B cell (primary cell): ENCODE results near the gene RASGRP4. TPM values are rescaled to one million over a fixed set of nuclear protein-coding genes. Genes with fewer than 3 reads are reported as not detected.
"Not testable (repeated sequence)": the region's sequence is repeated elsewhere in the genome, so short reads cannot be mapped to it uniquely, and the experiment has no call there.

Experiments used
- ATAC-seq: fragments of 200-7000 bp; cut with Tn5 transposase; one replicate; pipeline ENCODE4 v1.10.0; 2021; ENCODE audit warnings: low read depth, mild to moderate bottlenecking, moderate number of reproducible peaks, moderate library complexity
- CTCF ChIA-PET: fragments of 350-600 bp; sonication (Branson Sonifier 250); formaldehyde crosslinking; loops from one replicate; lab custom pipeline; 2021; ENCODE audit warnings: antibody characterized with exemption, inconsistent platforms; lab: Charles Lee
- POLR2A ChIA-PET: fragments of 350-600 bp; sonication (Branson Sonifier 250); formaldehyde crosslinking; loops from one replicate; lab custom pipeline; 2021; ENCODE audit warnings: antibody characterized with exemption; lab: Charles Lee
- DNase-seq: peaks from one replicate; pipeline ENCODE4 v3.0.0; 2013
- H2AFZ ChIP-seq: 2 replicates; pipeline ENCODE4 v1.6.1; 2012; ENCODE audit warnings: mild to moderate bottlenecking, low read depth, low read length; ENCODE audit not compliant: insufficient read depth, poor library complexity, severe bottlenecking
- H3K27ac ChIP-seq, 2 donors: 1 replicate in 1 of 2; 2 replicates in 1 of 2; pipeline ENCODE4 v1.5.1; 2012 to 2013; ENCODE audit warnings: low read length in 2 of 2, mild to moderate bottlenecking in 2 of 2, moderate library complexity in 1 of 2
- H3K27me3 ChIP-seq, 4 experiments: fragments of 200-600 bp in 1 of 4; sonication (generic) in 1 of 4; replicated peaks in 1 of 4; 1 replicate in 2 of 4; 2 replicates in 2 of 4; pipeline versions ENCODE4 v1.6.1 to v1.7.0; 2013 to 2016; ENCODE audit warnings: low read length in 3 of 4, mild to moderate bottlenecking in 2 of 4, mixed read lengths in 1 of 4, moderate library complexity in 1 of 4; ENCODE audit not compliant: insufficient read depth in 4 of 4, control insufficient read depth in 3 of 4; ENCODE audit errors: control extremely low read depth in 1 of 4
- H3K36me3 ChIP-seq, 2 experiments: replicated peaks in 1 of 2; 1 replicate in 1 of 2; 2 replicates in 1 of 2; pipeline versions ENCODE4 v1.6.1 to v1.7.1; 2013; ENCODE audit warnings: low read length in 1 of 2; ENCODE audit not compliant: insufficient read depth in 2 of 2, control insufficient read depth in 1 of 2; ENCODE audit errors: control extremely low read depth in 1 of 2, extremely low read depth in 1 of 2
- H3K4me1 ChIP-seq, 2 donors: fragments of 200-600 bp in 1 of 2; sonication (generic) in 1 of 2; 1 replicate in 1 of 2; 2 replicates in 1 of 2; pipeline versions ENCODE4 v1.5.1 to v1.6.1; 2013 to 2017; ENCODE audit warnings: low read length in 2 of 2; ENCODE audit not compliant: control insufficient read depth in 2 of 2, insufficient read depth in 2 of 2
- H3K4me2 ChIP-seq: replicated peaks from 2 replicates; pipeline ENCODE3; 2012; ENCODE audit warnings: mild to moderate bottlenecking, low read depth, low read length; ENCODE audit not compliant: poor library complexity, severe bottlenecking
- H3K4me3 ChIP-seq, 5 experiments: fragments of 200-600 bp in 1 of 5; sonication (generic) in 1 of 5; 1 replicate in 3 of 5; 2 replicates in 2 of 5; pipeline versions ENCODE4 v1.5.1 to v1.7.0; 2011 to 2016; ENCODE audit warnings: low read length in 4 of 5, mild to moderate bottlenecking in 4 of 5, low read depth in 2 of 5, control low read depth in 1 of 5, moderate library complexity in 1 of 5; ENCODE audit not compliant: insufficient read depth in 1 of 5; ENCODE audit errors: control extremely low read depth in 1 of 5, extremely low read depth in 1 of 5
- H3K79me2 ChIP-seq: fragments of 200-600 bp; sonication (generic); one replicate; pipeline ENCODE4 v1.6.0; 2016; ENCODE audit warnings: low read length; ENCODE audit not compliant: control insufficient read depth, insufficient read depth
- H3K9ac ChIP-seq: fragments of 200-600 bp; sonication (generic); 2 replicates; pipeline ENCODE4 v1.6.1; 2017; ENCODE audit warnings: mild to moderate bottlenecking, low read length, moderate library complexity
- H3K9me3 ChIP-seq, 3 donors: one replicate each; pipeline versions ENCODE4 v1.6.1 to v1.7.1; 2013; ENCODE audit warnings: low read length in 2 of 3; ENCODE audit not compliant: control insufficient read depth in 2 of 3, insufficient read depth in 1 of 3; ENCODE audit errors: control extremely low read depth in 1 of 3
- H4K20me1 ChIP-seq: 2 replicates; pipeline ENCODE4 v1.6.0; 2012; ENCODE audit warnings: mild to moderate bottlenecking, low read length; ENCODE audit not compliant: insufficient read depth, control insufficient read depth, poor library complexity, severe bottlenecking
- H3K27ac Mint-ChIP-seq: one replicate; pipeline ENCODE4 v1.8.0; 2021; ENCODE audit warnings: mixed read lengths
- H3K27me3 Mint-ChIP-seq: one replicate; pipeline ENCODE4 v1.8.0; 2021; ENCODE audit warnings: mixed read lengths
- H3K4me1 Mint-ChIP-seq: one replicate; pipeline ENCODE4 v1.8.0; 2021; ENCODE audit warnings: mixed read lengths
- H3K4me3 Mint-ChIP-seq: one replicate; pipeline ENCODE4 v1.8.0; 2021; ENCODE audit warnings: mixed read lengths
- H3K9me3 Mint-ChIP-seq: one replicate; pipeline ENCODE4 v1.8.0; 2022; ENCODE audit warnings: mixed read lengths; ENCODE audit not compliant: insufficient read depth
- EZH2 ChIP-seq: IDR thresholded peaks from 2 replicates; pipeline ENCODE4 v1.6.1; 2012; ENCODE audit warnings: borderline replicate concordance, low read depth, mild to moderate bottlenecking, moderate library complexity, low read length; ENCODE audit not compliant: insufficient read depth, poor library complexity, severe bottlenecking
- WGBS: methylation state at CpG from one replicate; pipeline ENCODE4 v1.1.5; 2013; ENCODE audit warnings: missing lambda C conversion rate; ENCODE audit not compliant: insufficient coverage; 5-methylcytosine and 5-hydroxymethylcytosine counted together
- intact Hi-C: fragments of 100-400 bp; cut with micrococcal nuclease; formaldehyde crosslinking; loops from one replicate; pipeline ENCODE4 v1.10.0; 2022
- polyA plus RNA-seq: library from polyadenylated mRNA; depleted of rRNA; stranded (reverse); fragments of >200 nt; gene quantifications from 2 replicates; pipeline ENCODE4 v1.2.3, GENCODE V29; 2012
- total RNA-seq, 2 donors: library from RNA; stranded (reverse); fragments of 120-200 nt in 1 of 2; gene quantifications; 1 replicate in 1 of 2; 2 replicates in 1 of 2; pipeline versions ENCODE4 v1.2.3 to v1.2.4, GENCODE V29; 2013 to 2022
- TF ChIP-seq, protein P1 (sequence below): fragments of 200-600 bp; IDR thresholded peaks from one replicate; pipeline ENCODE4 v1.8.0; 2022; ENCODE audit warnings: antibody characterized with exemption, mild to moderate bottlenecking

The RASGRP4 gene
- total and polyA plus RNA-seq, 2 donors (not counting 1 experiment from before 2014, with no cell fraction given), result 0.20 to 0.98 TPM

DNA sequence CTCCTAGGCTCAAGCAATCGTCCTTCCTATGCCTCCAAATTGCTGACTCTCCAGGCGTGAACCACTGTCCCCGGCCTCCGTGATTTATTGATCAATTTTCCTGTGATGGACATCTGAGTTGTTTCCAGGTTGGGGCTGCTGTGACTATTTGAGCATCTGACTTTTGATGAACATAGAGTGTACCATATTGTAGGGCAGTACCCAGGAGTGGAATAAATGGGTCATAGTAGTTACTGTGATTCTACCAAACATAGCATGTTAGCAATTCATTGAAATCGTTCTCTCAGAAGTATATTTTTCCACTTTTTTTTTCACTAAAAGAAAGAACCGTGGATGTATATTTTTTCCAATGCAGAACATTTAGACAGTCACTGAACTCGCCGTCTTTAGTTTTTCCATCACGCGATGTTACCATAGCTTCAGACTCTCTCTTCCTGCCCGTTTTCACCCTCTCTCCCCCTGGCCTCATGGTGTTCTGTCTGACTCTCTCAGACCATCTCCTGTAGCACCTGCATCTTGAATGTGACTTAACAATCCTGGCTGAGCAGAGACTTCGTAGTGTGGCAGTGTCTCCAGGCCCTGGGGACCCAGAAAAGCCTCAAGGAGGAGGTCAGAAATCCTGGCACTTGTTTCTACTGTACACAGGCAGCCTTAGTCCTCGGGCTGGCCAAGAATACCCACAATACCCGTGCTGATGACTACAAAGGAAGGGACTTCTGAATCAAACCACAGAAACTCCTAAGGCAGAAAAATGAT, 3.2 kb upstream of the RASGRP4 start:
- DNase-seq, result no peak
- POLR2A ChIA-PET, result no interaction called here
- Histone ChIP-seq H3K27me3 (peaks cover 0 to 14% (median 3%) of the 10 kb centered on the region in 4 experiments), H4K20me1 (no peaks in the 10 kb centered on the region), H2AFZ (no peak overlapping the region), H3K4me1 (peaks cover 19 to 27% of the 10 kb centered on the region in 2 donors), H3K4me2 (no peak overlapping the region), H3K9ac (no peak overlapping the region), H3K79me2 (no peaks in the 10 kb centered on the region), H3K4me3 (no peak overlapping the region), H3K27ac (no peak overlapping the region), H3K36me3 (no peaks in the 10 kb centered on the region), H3K9me3 (peaks cover 0 to 3% (median 0%) of the 10 kb centered on the region in 3 donors)
- H3K27me3 Mint-ChIP-seq, result peaks cover 18% of the 10 kb centered on the region
- no peak overlapping the region for H3K4me3 Mint-ChIP-seq
- no peak for TF ChIP-seq EZH2
- TF ChIP-seq, protein P1, sequence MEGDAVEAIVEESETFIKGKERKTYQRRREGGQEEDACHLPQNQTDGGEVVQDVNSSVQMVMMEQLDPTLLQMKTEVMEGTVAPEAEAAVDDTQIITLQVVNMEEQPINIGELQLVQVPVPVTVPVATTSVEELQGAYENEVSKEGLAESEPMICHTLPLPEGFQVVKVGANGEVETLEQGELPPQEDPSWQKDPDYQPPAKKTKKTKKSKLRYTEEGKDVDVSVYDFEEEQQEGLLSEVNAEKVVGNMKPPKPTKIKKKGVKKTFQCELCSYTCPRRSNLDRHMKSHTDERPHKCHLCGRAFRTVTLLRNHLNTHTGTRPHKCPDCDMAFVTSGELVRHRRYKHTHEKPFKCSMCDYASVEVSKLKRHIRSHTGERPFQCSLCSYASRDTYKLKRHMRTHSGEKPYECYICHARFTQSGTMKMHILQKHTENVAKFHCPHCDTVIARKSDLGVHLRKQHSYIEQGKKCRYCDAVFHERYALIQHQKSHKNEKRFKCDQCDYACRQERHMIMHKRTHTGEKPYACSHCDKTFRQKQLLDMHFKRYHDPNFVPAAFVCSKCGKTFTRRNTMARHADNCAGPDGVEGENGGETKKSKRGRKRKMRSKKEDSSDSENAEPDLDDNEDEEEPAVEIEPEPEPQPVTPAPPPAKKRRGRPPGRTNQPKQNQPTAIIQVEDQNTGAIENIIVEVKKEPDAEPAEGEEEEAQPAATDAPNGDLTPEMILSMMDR, result no peak
- no peak for ATAC-seq
- intact Hi-C loops, result no loop called here
- 57% methylated on average over 9 of the region's 14 CpGs for WGBS
- H3K9me3 Mint-ChIP-seq, result no peaks in the 10 kb centered on the region
- CTCF ChIA-PET, result interaction anchor here (1.5 kb wide), 1 partner anchor 26 kb away, joined by 5 read pairs; the partner anchor contains the start of gene FAM98C
- no peak overlapping the region for H3K27ac Mint-ChIP-seq
- peaks cover 34% of the 10 kb centered on the region for H3K4me1 Mint-ChIP-seq

DNA sequence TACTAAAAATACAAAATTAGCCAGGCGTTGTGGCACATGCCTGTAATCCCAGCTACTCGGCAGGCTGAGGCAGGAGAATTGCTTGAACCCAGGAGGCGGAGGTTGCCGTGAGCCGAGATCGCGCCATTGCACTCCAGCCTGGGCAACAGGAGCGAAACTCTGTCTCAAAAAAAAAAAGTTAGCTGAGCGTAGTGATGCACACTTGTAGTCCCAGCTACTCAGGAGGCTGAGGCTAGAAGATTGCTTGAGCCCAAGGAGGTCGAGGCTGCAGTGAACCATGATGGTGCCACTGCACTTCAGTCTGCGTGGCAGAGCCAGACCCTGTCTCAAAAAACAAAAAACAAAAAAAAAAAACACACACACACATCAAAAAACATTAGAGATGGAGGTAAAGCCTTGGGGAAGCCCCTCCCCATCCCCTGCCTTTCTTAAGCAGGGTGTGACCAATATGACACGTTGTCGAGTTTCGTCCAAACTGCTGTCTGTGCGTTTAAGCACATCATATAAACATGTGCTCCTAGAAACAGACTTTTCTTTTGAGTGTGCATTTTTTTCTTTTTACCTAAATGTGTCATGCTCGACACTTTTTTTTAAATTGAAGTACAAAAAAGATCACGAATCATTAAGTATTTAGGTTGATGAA, 1.1 kb upstream of the RASGRP4 start:
- CTCF ChIA-PET, result interaction anchor here (1.1 kb wide), 1 partner anchor 23 kb away, joined by 3 read pairs; no protein-coding TSS in a partner anchor
- intact Hi-C loops, result not testable (repeated sequence)
- peak overlapping the region; percentile 64 for H3K4me3 Mint-ChIP-seq

More for the DNA sequence above, 1.1 kb upstream of the RASGRP4 start:
- H2AFZ ChIP-seq, H4K20me1 ChIP-seq, H3K9ac ChIP-seq, H3K9me3 Mint-ChIP-seq, H3K27me3 ChIP-seq, H3K9me3 ChIP-seq, H3K79me2 ChIP-seq, POLR2A ChIA-PET, ATAC-seq, H3K36me3 ChIP-seq, H3K27ac Mint-ChIP-seq, H3K4me2 ChIP-seq, H3K27ac ChIP-seq, H3K4me3 ChIP-seq: not testable (repeated sequence)
- peak; percentile 43 for DNase-seq
- 54% methylated on average over 9 of the region's 17 CpGs for WGBS
- H3K4me1 Mint-ChIP-seq, result peaks cover 26% of the 10 kb centered on the region
- H3K4me1 ChIP-seq, result peaks cover 15 to 22% of the 10 kb centered on the region in 2 donors
- H3K27me3 Mint-ChIP-seq, result peaks cover 13% of the 10 kb centered on the region
